GM19351 (cell line): ENCODE results near the gene ZNF385B.

Source experiments
- ATAC-seq: cut with Tn5 transposase; IDR thresholded peaks from one replicate; pipeline ENCODE4 v1.9.1; 2021; ENCODE audit warnings: mild to moderate bottlenecking, moderate library complexity; ENCODE audit not compliant: unreplicated experiment

Gene ZNF385B

DNA sequence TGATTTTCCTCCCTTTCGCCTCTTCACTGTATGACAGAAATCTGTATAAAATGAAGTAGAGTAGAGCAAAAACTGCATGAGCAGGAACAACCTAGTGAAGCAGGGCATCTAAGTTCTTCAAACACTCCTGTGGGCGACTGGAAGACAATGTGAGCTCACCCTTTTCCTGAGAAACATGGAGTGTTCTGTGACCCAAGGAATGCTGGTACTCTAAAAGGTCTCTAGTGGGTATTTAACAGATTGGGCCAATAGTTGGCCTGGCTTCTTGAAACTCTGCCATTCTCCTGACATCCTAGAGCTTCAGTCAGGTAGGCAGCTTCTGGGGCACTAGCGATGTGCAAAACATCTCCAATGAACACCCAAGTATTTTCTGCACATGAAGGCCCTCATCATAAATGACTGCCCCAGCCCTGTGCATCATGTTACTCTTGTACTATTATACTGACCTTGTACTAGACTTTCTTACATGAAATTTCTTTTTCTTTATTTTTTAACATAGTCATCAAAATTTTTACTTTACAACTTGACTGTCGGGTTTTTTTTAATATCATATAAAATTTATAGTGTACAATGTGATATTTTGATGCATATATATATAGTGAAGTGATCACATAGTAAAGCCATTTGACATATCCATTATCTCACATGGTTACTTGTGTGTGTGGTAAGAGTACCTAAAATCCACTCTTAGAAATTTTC lies 302.2 kb downstream of the ZNF385B start:
- ATAC-seq: no peak

DNA sequence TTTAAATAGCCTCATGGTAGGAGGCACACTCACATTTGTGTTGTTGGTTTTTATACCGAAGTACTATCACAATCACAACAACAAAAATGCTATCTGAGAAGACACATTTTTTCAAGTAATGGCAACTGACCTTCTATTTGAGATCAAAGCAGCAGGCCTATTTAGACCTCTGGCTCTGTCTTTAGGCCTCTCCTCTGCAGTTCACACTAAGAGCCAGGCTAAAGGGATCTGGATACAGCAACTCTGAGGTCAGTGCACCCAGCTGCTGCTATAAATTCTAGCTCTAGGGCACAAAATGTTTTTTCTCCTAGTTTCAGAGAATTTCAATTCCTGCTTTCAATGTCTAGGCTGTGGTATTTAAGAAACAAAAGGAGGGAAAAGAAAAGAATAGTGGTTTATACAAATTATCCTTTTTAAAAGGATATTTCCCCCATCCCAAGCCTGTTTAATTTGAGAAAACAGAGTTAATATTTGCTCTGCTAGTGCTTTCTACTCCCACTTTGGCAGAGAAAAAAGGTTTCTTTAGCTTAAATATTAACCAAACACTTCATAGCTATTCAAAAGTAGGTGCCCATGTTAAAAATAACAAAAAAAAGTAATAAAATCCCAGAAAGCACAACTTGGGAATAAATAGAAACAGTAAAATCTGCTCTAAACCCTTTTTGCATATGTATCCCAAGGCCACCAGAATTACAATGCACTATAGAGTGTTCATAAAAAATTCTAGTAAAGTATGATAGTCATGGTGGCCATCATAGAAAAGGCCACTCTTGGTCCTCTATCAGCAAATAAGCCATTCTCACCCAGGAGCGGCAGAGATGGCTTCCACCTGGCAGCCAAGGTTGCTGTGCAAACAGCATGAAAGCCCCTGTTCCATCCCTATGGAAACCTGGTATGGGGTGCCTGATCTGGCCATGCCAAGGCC lies 303.1 kb downstream of the ZNF385B start:
- ATAC-seq: no peak

DNA sequence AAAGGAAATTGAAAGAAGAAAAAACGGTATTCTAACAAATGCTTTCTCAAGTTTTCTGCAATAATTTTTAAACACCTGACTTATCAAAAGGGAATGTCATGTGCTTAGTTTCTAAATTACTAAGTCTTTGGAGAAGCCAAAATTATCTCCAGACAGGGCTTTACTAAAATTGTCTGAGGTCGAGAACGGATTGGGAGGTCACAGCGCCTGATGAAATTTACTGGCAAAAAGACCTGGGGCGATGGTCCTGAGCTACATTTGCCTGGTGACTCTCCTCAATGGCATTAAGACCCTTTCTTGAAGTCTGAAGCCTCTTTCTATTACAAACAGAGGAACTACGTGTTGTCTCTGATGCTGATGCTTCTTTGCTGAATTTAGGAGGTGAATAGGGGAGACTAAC lies 305.0 kb downstream of the ZNF385B start:
- no peak for ATAC-seq

DNA sequence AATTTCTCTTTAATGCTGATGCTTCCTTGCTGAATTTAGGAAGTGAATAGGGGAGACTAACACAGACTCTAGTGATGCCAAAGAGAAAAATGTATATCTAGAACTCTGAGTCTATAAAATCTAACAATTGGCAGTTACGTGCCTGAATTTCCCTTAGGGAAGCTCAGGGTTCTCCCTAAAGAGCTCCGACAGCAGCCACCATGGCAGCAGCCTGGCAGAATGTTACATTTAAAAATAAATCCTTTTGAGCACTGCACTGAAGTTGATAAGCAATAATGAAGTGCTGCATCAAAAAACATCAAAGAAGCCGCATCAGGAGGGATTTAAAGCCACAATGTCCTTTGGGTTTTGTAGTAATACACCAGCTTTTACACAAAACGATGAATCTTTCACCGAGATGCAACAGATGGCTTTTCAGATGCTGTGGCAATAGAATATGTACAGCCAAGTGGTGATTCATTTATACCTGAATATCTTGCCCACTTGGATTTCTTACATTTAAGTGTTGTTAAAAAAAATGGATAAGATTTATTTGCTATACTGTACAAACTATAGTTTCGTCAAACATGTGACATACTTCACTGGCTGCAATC lies 305.6 kb downstream of the ZNF385B start:
- no peak for ATAC-seq

DNA sequence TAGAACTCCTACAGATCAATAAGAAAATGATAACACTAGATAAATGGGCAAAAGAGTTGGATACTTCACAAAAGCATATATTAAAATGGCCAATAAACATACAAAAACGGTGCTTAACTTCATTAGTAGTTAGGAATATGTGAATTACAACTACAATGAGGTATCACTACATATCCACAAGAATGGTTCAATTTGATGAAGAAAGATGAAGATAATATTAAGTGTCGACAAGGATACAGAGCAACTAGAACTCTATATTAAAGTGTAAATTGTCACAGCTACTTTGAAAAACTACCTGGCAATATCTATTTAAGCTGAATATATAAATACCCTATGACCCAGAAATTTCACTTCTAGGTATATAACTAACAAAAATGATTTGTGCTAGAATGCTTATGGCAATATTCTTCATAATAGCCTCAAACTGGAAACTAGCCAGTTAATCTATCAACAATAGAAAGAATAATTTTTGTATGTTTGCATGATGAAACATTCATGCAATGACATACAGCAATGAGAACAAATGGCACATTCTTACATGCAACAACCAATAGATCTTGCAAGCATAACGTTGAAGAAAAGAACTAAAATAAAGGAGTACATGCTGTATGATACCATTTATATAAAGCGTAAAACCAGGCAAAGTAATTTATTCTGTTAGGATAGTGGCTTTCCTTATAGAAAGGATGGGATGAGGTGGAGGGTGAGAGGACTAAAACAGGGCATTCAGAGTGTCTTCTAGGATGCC lies 306.6 kb downstream of the ZNF385B start:
- no peak for ATAC-seq

DNA sequence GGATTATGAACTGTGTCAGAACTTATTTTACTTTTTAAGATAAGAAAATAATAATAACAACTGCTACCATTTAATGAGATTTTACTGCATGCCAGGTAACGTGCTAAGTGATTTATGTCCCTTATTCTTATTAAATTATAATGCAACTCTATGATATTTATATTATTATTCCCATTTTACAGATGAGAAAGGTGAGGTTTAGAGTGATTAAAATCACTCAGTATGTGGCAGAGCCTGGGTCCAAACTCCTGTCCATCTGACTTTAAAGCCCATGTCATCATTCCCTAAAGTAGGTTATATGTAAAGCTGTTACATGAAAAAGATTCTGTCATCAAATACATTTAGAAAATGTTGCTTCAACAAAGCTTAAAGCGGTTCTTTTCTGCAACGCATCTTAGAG lies 308.0 kb downstream of the ZNF385B start:
- no peak for ATAC-seq

DNA sequence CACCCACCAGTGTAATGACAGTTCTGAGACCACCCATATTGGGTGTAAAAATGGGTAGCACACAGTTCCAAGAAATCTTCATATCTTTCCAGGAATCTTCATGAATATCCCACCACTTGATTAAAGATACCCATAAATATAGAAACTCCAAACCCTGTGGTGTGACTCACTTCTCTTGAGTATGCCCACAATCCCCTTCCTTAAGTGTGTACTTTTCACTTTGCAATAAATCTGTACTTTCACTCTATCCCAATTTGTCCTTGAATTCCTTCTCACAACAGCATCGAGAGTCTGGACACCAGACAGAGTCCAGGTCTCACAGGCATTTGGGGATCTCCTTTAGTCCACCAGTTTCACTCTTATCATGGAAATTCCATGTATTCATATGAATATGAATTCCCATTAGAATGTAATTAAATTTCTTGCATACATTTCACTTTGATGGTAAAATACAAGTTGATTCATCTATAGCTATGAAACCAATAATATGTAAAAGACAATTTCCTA lies 309.8 kb downstream of the ZNF385B start:
- no peak for ATAC-seq

DNA sequence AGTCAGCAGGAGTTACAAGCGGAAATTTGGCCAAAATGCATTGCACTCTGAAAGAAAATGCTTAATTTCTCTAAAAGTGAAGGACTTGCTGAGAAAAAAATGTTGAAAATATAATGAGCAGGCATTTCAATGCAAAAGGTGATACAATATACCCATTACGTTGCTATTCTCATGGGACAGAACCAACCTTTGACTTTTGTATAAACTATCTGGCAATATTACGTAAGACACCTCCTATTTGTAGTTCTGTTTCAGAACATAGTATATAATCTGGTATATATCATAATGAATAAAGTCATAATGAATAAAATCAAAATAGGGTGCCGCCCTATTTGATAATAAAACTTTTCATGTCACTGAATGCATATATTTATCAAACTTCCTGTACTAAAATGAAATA lies 310.6 kb downstream of the ZNF385B start:
- no peak for ATAC-seq

DNA sequence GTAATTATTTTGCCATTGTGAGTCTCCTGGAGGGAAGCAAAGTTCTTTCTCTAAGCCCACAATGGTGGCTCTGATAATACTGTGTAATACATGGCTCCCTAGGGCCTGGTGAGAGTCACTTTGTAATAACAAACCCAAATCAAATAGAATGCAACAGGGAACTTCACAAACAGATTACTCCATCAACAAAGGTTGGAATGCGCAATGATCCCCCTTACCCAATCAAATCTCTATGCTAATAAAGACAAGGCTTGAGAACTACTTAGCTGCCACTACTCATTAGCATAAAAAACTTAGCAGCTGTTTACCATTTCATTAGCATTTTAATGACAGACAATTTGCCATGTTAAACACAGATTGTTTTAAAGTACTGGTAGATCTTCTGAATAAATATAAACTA lies 311.2 kb downstream of the ZNF385B start:
- no peak for ATAC-seq

DNA sequence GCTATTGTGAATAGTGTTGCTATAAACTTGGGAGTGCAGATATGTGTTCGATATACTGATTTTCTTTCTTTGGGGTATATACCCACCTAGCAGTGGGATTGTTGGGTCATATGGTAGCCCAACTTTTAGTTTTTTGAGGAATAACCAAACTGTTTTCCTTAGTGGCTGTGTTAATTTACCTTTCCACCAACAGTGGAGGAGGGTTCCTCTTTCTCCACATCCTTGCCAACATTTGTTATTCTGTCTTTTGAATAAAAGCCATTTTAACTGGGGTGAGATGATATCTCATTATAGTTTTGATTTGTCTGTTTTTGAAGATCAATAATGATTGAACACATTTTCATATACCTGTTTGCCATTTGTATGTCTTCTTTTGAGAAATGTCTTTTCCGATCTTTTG lies 314.8 kb downstream of the ZNF385B start:
- no peak for ATAC-seq

DNA sequence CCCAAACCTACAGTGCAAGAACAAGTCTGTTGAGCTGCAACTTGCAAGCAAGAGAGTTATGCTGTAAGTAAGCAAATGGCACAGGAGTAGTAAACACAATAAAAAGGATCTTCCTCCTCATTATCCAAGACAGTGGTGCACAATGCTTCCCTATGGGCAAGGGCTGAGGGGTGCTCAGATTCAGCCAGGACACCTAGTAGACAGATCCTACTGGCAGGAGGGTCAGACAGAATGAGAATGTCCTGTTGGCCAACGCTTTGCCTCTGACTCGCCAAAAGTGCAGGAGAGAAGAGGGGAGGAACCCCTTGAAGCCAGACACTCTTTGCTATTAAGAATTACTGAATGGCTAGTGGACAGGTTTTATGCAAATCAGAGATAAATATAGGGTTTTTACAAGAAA lies 316.4 kb downstream of the ZNF385B start:
- ATAC-seq: no peak

DNA sequence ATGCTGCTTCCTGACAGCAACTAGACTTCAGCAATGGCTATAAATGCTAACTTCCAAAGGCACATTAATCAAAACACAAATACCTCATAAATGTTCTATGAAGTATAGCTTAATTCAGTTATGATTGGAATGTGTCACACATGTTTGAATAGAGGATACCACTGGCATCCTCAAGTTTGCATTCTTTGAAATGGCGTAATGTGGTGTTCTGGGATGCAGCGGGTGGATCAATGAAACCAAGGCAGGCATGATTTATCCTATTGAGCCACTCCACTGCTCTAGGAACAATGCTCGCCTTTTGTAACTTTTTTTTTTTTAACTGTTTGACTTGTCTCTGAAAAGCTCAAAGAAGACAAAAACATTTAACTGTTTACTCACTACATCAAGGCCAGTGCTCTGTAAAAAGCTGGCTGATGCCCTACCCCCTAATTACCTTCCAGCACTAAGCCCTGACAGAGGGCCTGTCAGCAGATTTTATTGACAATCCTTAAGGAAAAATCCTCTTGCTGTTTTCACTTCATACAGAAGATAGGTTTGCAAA lies 318.0 kb downstream of the ZNF385B start:
- ATAC-seq: no peak

DNA sequence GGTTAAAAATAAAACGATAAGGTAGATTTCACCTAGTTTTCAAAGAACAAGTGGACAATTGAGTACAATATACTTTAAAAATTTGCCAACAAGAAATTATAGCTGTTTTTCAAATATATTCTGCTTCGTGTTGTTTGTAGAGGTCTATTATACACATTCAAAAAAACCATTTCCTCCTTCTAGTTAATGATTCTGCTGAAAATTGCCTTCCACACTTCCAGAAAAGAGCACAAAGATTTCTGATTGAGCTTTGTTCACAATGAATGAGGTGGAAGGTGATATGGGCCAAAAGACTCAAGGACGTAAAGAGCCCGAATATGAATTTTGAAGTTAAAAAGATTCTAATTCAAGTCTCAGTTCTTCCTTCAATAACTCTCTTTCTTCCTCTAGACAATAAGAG lies 319.8 kb downstream of the ZNF385B start:
- no peak for ATAC-seq

DNA sequence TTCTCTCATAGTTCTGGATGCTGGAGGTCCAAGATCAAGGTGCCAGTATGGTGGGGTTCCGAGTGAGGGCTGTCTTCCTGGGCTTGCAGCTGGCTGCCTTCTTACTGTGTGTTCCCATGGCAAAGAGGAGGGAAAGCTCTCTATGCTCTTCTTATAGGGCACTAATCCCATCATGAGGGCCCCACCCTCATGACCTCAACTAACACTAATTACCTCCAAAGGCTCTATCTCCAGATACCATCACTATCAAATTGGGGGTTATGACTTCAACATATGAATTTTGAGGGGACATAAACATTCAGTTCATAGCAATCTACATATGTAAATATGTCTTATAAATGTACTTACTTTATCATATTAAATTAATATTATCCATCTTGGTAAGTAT lies 322.3 kb downstream of the ZNF385B start:
- ATAC-seq: no peak

DNA sequence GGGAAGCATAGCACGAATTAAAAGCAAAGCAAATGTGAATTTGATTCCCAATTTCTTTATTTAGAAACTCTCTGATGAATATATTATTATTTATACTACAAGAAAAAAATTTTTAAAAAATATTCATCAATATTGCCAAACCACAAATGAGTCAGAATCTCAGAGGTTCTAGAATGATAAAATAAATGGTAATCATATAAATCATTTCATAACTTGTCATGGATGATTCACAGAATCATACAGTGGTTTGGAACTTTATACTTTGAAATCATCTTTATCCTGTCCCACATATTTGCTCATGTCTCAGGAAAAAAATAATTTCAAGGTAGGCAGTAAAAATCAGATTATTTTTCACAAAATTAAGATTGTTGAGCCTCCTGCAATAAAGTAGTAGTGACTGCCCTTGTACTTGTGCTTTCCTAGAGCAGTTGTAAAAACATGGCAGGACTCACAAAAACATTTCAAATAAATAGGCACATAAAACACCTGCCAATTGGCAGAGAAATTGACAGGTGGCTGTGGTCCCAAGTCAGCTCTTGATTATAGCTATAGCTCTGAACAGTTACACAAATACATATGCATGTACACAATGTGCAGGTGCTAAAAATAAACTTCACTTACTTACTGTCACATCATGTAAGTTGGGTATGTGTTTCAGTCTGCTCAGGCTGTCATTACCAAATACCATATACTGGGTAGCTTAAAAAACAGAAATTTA lies 322.8 kb downstream of the ZNF385B start:
- no peak for ATAC-seq

DNA sequence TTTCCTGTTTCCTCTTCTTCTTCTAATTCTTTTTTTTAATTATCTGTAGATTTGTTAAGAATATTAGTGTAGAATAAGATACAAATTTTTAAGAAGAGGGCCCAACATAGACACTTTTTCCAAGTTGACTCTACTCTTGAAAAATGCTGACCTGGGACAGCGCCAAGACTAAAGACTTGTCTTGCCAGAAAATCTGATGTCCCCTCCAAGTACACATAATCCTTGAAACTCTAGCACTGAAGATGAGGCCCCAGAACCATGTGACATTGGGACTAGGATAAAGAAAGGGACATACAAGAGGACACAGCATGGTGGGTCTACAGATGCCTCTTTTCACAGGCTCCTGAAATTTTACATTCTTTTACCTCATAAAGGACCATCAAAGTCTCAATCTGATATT lies 325.2 kb downstream of the ZNF385B start:
- no peak for ATAC-seq

DNA sequence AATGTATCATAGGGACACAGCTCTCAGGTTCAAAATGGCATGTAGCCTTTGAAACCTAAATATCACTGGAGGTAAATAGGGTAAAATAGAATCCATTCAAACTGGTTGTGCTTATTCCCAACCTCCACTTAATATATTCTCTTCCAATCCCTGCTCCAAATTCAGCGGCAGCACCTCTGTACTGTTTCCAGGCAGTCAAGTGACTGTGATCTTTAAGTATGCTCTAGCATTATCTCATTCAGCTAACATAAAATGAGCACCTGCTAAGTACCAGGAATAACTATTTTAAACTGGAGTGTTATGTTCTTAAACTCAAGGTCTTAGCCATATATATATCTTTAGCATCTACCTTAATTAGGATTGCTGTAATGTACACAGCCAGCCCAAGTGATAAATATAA lies 327.5 kb downstream of the ZNF385B start:
- ATAC-seq: no peak

DNA sequence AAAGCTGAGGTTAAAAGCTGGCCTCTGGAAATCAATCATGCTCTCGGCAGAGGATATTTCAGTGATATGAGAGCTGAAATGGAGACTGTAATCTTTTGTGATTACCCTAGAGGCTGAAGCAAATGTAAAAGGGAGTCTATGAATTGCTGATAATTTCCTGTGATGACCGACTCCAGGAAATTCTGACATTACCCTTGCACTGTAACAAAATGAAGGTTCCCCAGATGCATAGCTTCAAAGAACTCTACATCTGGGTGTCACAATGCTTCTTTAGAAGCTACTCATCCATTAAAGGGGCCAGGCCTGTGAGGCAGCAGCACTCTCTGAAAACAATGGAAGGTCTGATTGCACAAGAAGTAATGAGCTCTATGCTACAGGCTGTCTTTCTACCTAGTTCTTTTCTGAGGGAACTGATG lies 328.5 kb downstream of the ZNF385B start:
- no peak for ATAC-seq

DNA sequence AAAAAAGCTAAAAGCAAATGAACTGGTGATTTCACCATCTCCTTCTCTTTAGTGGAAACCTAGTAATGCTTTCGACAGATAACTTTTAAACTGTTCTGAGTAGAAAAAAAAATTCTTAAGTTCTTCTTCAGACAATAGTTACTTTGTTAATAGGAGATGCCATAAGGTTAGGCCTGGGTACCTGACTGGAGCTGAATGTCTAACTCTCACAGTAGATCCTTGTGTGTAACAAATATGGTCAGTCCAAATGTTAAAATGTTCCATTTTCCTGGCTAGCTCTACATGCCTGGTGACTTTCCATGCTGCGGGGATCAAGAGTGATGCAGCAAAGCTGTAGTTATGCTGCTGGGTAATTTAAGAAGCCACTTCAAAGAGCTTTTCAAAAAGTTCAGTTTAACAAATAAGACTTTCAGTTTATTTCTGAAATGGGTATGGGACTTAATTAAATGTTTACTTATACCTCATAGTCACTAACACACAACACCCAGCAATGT lies 332.8 kb downstream of the ZNF385B start:
- no peak for ATAC-seq

DNA sequence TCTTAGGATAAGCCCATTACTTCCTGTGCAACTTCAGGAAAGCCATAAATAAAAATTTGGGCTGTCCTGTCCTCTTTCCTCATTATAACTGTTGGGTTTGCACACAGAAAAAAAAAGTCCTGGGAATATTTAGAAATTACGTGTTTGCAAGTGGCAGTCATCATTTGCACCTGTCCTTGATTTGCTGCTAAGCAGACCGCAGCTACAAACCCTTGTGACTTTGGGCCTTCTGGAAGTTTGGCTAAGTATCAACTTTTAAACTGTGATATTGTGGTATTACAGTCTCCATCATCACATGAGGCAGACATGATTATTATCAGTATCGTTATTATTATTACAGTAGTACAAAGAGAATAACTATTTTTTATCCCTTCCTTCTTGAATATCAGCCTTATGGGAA lies 336.1 kb downstream of the ZNF385B start:
- no peak for ATAC-seq
